HG02852 (cell line): ENCODE data around the gene LY6G6D.
"Not testable (repeated sequence)": the region's sequence is repeated elsewhere in the genome, so short reads cannot be mapped to it uniquely, and the experiment has no call there.

Experiments used
- ATAC-seq: cut with Tn5 transposase; IDR thresholded peaks from one replicate; pipeline ENCODE4 v1.9.1; 2021; ENCODE audit warnings: mild to moderate bottlenecking, moderate library complexity; ENCODE audit not compliant: unreplicated experiment

LY6G6D gene

DNA sequence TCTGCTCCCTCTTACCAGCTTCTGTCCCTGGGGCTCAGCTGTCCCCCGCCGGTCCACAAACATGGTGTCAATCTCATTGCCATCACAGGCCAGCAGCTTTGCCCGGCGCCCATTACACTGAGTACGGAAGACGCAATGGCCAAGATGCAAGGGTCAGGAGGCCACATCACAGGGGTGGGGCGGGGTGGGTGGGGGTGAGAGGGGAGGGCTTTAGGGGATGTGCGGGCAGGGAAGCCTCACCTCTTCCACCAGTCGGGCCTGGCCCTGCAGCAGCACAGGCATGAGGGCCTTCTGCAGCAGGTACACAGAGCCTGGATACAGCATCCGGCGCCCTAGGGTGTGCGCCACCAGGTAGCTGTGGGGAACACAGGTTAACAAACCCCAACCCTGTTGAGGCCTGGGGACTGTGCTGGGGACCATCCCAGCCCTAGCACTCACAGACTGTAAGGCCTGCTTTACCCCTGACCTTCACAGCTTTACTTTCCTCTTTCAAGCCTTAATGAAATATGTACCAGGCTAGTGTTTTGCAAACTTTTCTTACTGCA lies 23.5 kb upstream of the LY6G6D start:
- ATAC-seq, result no peak

- no peak for ATAC-seq
Observed at GRCh38 chr6:31692353-31692752, 22.8 kb upstream of the LY6G6D start.

DNA sequence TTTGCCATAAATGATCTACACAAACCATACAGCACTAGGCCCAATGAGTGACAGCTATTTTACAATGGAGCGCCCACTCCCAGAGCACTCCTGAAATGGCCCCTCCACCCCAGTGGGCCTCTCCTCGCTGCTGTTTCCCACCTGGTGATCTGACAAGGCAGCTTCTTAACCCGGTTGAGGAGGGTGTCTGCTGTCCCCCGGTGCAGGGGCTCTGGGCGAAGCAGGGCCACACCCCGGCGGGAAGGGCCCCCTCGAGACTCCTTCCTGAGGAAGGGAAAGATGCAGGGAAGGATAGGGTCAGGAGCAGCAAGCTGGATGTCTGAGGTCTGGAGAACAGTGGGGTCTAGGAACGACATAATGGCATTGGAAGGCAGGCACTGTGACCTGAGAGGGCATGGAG lies 22.3 kb upstream of the LY6G6D start:
- no peak for ATAC-seq

- no peak for ATAC-seq
Observed at GRCh38 chr6:31693535-31693934, 21.6 kb upstream of the LY6G6D start.

DNA sequence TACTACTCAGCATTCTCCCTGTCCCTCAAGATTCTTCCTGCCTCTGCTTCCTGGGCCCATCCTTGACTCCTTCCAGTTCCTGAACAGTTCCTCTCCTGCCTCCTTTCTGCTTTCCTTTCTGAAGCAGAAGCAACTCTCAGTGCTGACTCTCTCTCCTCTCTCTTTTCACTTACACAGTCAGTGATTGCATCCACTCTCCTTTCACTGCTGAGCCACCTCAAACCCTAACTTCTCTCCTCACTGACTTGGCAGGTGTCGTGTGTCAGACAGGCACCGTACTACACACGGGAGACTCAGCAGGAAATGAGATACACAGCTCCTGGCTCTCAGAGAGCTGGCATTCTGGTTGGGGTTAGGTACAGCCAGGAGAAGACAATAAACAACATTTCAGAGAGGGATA lies 17.6 kb upstream of the LY6G6D start:
- ATAC-seq, result no peak

DNA sequence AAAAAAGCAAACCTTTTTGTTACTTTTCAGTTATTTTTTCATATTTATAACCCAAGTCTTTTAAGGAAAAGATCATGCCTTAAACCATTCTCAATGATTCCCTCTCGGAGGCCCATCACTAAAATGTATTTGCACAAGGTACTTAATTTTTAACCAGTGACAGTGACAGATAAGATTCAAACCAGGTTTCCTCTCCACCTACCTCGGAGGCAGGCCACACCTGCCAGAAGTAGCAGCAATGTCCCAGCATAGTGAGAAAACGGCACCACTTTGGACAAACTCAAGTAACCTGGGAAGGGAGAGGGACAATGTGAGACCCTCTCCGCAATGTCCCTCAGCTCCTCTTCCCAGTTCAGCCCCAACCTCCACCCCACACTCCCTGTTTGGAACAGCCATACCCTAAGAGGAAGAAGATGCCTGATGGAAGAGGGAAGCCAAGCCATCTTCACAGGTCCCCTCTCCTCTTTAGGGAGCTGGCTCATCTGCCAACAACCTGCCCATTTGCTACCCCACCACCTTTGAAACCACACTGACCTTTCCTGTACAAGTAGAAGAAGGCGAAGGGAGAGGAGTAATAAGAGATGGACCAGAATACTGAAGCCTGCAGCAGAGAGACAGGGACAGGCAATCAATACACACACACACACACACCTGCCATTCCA lies 14.3 kb upstream of the LY6G6D start:
- no peak for ATAC-seq

DNA sequence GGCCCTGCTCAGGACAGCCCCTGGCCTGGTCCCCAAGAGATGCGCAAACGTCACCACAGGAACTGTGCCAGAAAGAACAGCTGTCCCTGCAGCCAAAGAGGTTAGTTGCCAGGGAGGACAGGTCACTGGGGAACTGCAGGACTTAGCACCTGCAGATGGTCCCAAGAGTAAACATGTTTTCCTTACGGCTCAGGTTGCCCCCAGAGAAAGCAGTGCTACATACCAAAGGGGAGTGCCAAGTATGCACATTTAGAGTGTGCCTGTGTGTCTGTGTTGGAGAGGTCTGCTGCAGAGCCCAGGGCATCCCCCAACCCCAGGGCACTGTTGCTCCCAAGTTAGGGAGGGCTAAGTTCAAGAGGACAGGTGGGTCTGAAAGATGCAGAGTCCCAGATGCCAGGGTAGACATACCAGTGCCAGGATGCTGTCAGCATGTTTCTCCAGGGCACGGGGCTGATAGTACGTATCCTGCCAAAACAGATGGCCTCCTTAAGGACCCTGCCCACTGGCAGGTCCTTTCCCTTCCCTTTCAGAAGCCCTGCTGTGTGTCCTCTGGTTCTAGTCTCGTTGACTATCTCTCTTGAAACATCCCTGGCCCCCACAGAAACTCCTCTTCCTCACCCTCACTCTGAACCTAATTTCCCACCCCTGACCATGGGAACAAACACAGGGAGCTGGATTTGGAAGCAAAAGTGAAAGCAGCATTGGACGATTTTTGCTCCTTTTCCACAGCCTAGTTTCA lies 13.3 kb upstream of the LY6G6D start:
- ATAC-seq, result no peak

- ATAC-seq, result peak; percentile 19
Observed at GRCh38 chr6:31702405-31702818, 12.7 kb upstream of the LY6G6D start.

GRCh38 chr6:31702819-31703716 lies 12.1 kb upstream of the LY6G6D start, which contains the start of gene ABHD16A:
TSS of gene ABHD16A (minus strand) at chr6:31703324. CDS start at chr6:31703281, 43 bp downstream.
- ATAC-seq, result peak; percentile 85

DNA sequence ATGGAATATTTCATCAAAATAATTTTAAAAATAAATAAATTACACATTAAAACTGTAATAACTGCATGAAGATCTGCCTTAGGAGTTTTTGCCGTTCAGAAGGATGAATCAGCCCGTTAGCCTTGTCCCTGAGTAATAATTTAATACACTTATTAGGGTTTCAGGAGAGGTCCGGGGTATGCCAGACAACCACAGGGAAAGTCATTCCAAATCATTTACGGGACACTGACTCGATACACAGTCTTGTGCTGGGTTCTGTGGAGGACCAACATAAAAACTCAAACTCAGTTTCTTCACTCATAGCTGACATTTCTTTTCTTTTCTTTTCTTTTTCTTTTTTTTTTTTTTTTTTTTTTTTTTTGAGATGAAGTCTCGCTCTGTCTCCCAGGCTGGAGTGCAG lies 9.2 kb upstream of the LY6G6D start:
- ATAC-seq, result no peak

DNA sequence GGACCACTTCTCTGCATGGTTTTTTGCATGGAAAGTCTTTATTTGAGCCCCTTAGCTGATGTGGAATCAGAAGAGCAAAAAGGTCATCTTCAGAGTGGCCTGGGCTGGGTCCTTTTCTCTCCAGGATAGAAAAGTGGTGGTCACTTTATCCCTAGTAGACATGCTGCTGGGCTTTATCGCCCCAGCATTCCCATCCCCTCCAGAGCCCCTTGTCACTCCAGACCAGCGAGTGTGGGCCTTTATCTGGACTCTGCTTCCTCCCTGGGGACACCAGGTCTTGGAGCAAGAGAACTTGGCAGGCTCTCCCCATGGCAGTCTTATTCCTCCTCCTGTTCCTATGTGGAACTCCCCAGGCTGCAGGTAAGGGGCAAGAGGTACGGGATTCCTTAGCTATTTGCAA lies 8.5 kb upstream of the LY6G6D start, which contains the start of gene LY6G6F:
TSS of gene LY6G6F (plus strand) at position 268 of the 400 bp plus-strand sequence. CDS start at position 309, 41 bp downstream.
- no peak for ATAC-seq

GRCh38 chr6:31707701-31708100 lies 7.4 kb upstream of the LY6G6D start:
- ATAC-seq, result no peak

DNA sequence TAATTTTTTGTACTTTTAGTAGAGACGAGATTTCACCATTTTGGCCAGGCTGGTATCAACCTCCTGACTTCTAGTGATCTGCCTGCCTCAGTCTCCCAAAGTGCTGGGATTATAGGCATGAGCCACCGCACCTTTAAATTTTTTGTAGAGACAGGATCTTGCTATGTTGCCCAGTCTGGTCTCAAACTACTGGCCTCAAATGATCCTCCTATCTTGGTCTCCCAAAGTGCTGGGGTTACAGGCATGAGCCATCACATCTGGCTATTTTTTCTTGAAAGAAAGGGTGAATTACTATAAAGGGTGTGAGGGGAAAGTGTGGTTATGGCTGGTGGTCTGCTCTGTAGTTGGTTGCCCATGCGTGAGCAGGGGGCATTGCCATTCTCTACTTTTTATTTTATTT lies 6.9 kb upstream of the LY6G6D start:
- ATAC-seq, result no peak

DNA sequence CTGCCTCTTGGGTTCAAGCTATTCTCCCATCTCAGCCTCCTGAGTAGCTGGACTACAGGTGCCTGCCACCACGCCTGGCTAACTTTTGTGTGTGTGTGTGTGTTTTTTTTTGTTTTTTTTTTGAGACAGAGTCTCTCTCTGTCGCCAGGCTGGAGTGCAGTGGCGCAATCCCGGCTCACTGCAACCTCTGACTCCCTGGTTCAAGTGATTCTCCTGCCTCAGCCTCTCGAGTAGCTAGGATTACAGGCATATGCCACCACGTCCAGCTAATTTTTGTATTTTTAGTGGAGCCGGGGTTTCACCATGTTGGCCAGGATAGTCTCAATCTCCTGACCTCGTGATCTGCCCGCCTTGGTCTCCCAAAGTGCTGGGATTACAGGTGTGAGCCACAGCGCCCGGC lies 6.0 kb upstream of the LY6G6D start:
- ATAC-seq, result not testable (repeated sequence)

GRCh38 chr6:31710523-31711219 lies 4.5 kb upstream of the LY6G6D start:
- no peak for ATAC-seq

GRCh38 chr6:31711233-31711632 lies 3.9 kb upstream of the LY6G6D start:
- no peak for ATAC-seq

GRCh38 chr6:31712296-31712695 lies 2.9 kb upstream of the LY6G6D start:
- no peak for ATAC-seq

GRCh38 chr6:31713465-31713864 lies 1.7 kb upstream of the LY6G6D start:
- no peak for ATAC-seq

- ATAC-seq, result no peak
Observed at GRCh38 chr6:31713991-31714684, 1.0 kb upstream of the LY6G6D start.
